Activated effector memory CD4-positive, alpha-beta T cell treated with anti-CD3 and anti-CD28 coated beads, Interleukin-2, amount 50 U/mL, for 16 hours (primary cell): ENCODE results near the gene NR3C2.

Source experiments
- DNase-seq: peaks from one replicate; pipeline ENCODE4 v3.0.0-alpha.2; 2020

NR3C2 gene

GRCh38 chr4:148254621-148255343 is 187.4 kb downstream of the NR3C2 start:
- no peak for DNase-seq

- no peak for DNase-seq
Observed at GRCh38 chr4:148253768-148254167, 188.4 kb downstream of the NR3C2 start.

GRCh38 chr4:148248824-148249223 is 193.4 kb downstream of the NR3C2 start:
- DNase-seq, result no peak

GRCh38 chr4:148245015-148245414 is 197.2 kb downstream of the NR3C2 start:
- no peak for DNase-seq

GRCh38 chr4:148243837-148244236 is 198.4 kb downstream of the NR3C2 start:
- no peak for DNase-seq

GRCh38 chr4:148240241-148240640 is 202.0 kb downstream of the NR3C2 start:
- DNase-seq, result no peak

GRCh38 chr4:148239494-148239985 is 202.7 kb downstream of the NR3C2 start:
- DNase-seq, result no peak

GRCh38 chr4:148238811-148239493 is 203.3 kb downstream of the NR3C2 start:
- DNase-seq, result no peak

- no peak for DNase-seq
Observed at GRCh38 chr4:148238086-148238485, 204.1 kb downstream of the NR3C2 start.

GRCh38 chr4:148235809-148236208 is 206.4 kb downstream of the NR3C2 start:
- DNase-seq, result no peak

- no peak for DNase-seq
Observed at GRCh38 chr4:148229798-148230197, 212.4 kb downstream of the NR3C2 start.

- no peak for DNase-seq
Observed at GRCh38 chr4:148229028-148229427, 213.2 kb downstream of the NR3C2 start.

- no peak for DNase-seq
Observed at GRCh38 chr4:148227147-148227546, 215.1 kb downstream of the NR3C2 start.

GRCh38 chr4:148226341-148226740 is 215.9 kb downstream of the NR3C2 start:
- no peak for DNase-seq

GRCh38 chr4:148225639-148226038 is 216.6 kb downstream of the NR3C2 start:
- no peak for DNase-seq

GRCh38 chr4:148224476-148224875 is 217.7 kb downstream of the NR3C2 start:
- no peak for DNase-seq

- no peak for DNase-seq
Observed at GRCh38 chr4:148222991-148223660, 219.1 kb downstream of the NR3C2 start.

- DNase-seq, result no peak
Observed at GRCh38 chr4:148216866-148217814, 225.1 kb downstream of the NR3C2 start.

GRCh38 chr4:148216321-148216720 is 225.9 kb downstream of the NR3C2 start:
- no peak for DNase-seq

GRCh38 chr4:148215202-148215601 is 227.0 kb downstream of the NR3C2 start:
- no peak for DNase-seq

- DNase-seq, result no peak
Observed at GRCh38 chr4:148214529-148215166, 227.6 kb downstream of the NR3C2 start.

GRCh38 chr4:148211533-148211932 is 230.7 kb downstream of the NR3C2 start:
- DNase-seq, result no peak
